IMR-90 (cell line): ENCODE measurements around the gene BTG4. TPM values are rescaled to one million over a fixed set of nuclear protein-coding genes. Genes with fewer than 3 reads are reported as not detected.

Experiments used
- ATAC-seq: fragments of 200-7000 bp; cut with Tn5 transposase; 2 replicates; pipeline ENCODE4 v1.9.1; 2020; ENCODE audit warnings: low read depth, mild to moderate bottlenecking, moderate library complexity
- BruUV-seq: library from RNA; stranded (reverse); fragments of 400-500 nt; replicated peaks from 2 replicates; lab custom pipeline; 2021; lab: Mats Ljungman, UMichigan
- CTCF ChIA-PET: fragments of 300-600 bp; formaldehyde crosslinking; extraction: SDS; loops from one replicate; lab custom pipeline; 2021; ENCODE audit warnings: antibody characterized with exemption; lab: Yijun Ruan, JAX
- POLR2A ChIA-PET: fragments of 300-600 bp; sonication (Branson Sonifier 250); formaldehyde crosslinking; loops from one replicate; lab custom pipeline; 2022; ENCODE audit warnings: antibody characterized with exemption; ENCODE audit not compliant: unreplicated experiment; lab: Charles Lee
- DNase-seq: peaks from one replicate; pipeline ENCODE4 v3.0.0; 2013
- H2AFZ ChIP-seq: replicated peaks from 2 replicates; pipeline ENCODE3; 2013; ENCODE audit warnings: low read length, mild to moderate bottlenecking; ENCODE audit not compliant: poor library complexity
- H2AK5ac ChIP-seq: 2 replicates; pipeline ENCODE4 v1.6.1; 2013; ENCODE audit warnings: low read depth, low read length, inconsistent platforms
- H2AK9ac ChIP-seq: replicated peaks from 2 replicates; pipeline ENCODE3; 2013; ENCODE audit warnings: mild to moderate bottlenecking, low read depth, low read length, moderate library complexity; ENCODE audit not compliant: poor library complexity
- H2BK120ac ChIP-seq: 2 replicates; pipeline ENCODE4 v1.6.1; 2013; ENCODE audit warnings: low read depth, low read length, inconsistent platforms
- H2BK15ac ChIP-seq: 3 replicates; pipeline ENCODE4 v1.6.1; 2013; ENCODE audit warnings: low read depth, low read length, inconsistent platforms
- H2BK20ac ChIP-seq: 2 replicates; pipeline ENCODE4 v1.6.1; 2013; ENCODE audit warnings: low read depth, mild to moderate bottlenecking, inconsistent platforms, low read length, moderate library complexity
- H2BK5ac ChIP-seq: 2 replicates; pipeline ENCODE4 v1.6.1; 2013; ENCODE audit warnings: mild to moderate bottlenecking, low read depth, low read length, inconsistent platforms; ENCODE audit not compliant: poor library complexity, severe bottlenecking
- H3K14ac ChIP-seq: replicated peaks from 2 replicates; pipeline ENCODE4 v1.6.1; 2013; ENCODE audit warnings: low read depth, low read length, inconsistent platforms
- H3K18ac ChIP-seq: 2 replicates; pipeline ENCODE4 v1.6.1; 2013; ENCODE audit warnings: low read depth, low read length, control low read depth
- H3K23ac ChIP-seq: 2 replicates; pipeline ENCODE4 v1.6.1; 2013; ENCODE audit warnings: low read depth, low read length, inconsistent platforms
- H3K27ac ChIP-seq: 2 replicates; pipeline ENCODE4 v1.5.1; 2013; ENCODE audit warnings: mild to moderate bottlenecking, control low read depth, low read length; ENCODE audit not compliant: insufficient read depth
- H3K27me3 ChIP-seq: 2 replicates; pipeline ENCODE4 v1.6.1; 2013; ENCODE audit warnings: low read length; ENCODE audit not compliant: control insufficient read depth, insufficient read depth
- H3K36me3 ChIP-seq: 2 replicates; pipeline ENCODE4 v1.6.1; 2013; ENCODE audit warnings: low read length, mixed read lengths; ENCODE audit not compliant: control insufficient read depth, insufficient read depth
- H3K4ac ChIP-seq: 2 replicates; pipeline ENCODE4 v1.6.1; 2013; ENCODE audit warnings: low read depth, low read length, inconsistent platforms
- H3K4me1 ChIP-seq: 2 replicates; pipeline ENCODE4 v1.6.1; 2013; ENCODE audit warnings: low read length, mixed read lengths; ENCODE audit not compliant: control insufficient read depth, insufficient read depth
- H3K4me2 ChIP-seq: 2 replicates; pipeline ENCODE4 v1.6.1; 2013; ENCODE audit warnings: low read depth, mild to moderate bottlenecking, control low read depth, low read length, moderate library complexity
- H3K4me3 ChIP-seq: 2 replicates; pipeline ENCODE4 v1.5.1; 2013; ENCODE audit warnings: low read depth, mild to moderate bottlenecking, control low read depth, low read length, moderate library complexity; ENCODE audit not compliant: insufficient read depth
- H3K56ac ChIP-seq: 2 replicates; pipeline ENCODE4 v1.6.1; 2013; ENCODE audit warnings: low read length, inconsistent platforms; ENCODE audit not compliant: insufficient read depth; ENCODE audit errors: extremely low read depth
- H3K79me1 ChIP-seq, 2 experiments: 2 replicates each; pipeline ENCODE4 v1.6.1; 2013; ENCODE audit warnings: low read length in 2 of 2, inconsistent platforms in 1 of 2, low read depth in 1 of 2
- H3K9ac ChIP-seq: 2 replicates; pipeline ENCODE4 v1.6.1; 2013; ENCODE audit warnings: low read depth, low read length, control low read depth
- H3K9me1 ChIP-seq: 2 replicates; pipeline ENCODE4 v1.6.1; 2013; ENCODE audit warnings: low read length, inconsistent platforms; ENCODE audit not compliant: insufficient read depth
- H3K9me3 ChIP-seq: 2 replicates; pipeline ENCODE4 v1.6.1; 2013; ENCODE audit warnings: low read length; ENCODE audit not compliant: control insufficient read depth, insufficient read depth
- H4K20me1 ChIP-seq: 2 replicates; pipeline ENCODE4 v1.6.1; 2013; ENCODE audit warnings: low read length, inconsistent platforms; ENCODE audit not compliant: insufficient read depth
- H4K5ac ChIP-seq: 2 replicates; pipeline ENCODE4 v1.6.1; 2013; ENCODE audit warnings: mild to moderate bottlenecking, low read depth, low read length, control low read depth
- H4K8ac ChIP-seq, 2 experiments: 2 replicates each; pipeline ENCODE4 v1.6.1; 2013; ENCODE audit warnings: low read depth in 2 of 2, low read length in 2 of 2, control low read depth in 1 of 2, inconsistent platforms in 1 of 2
- H4K91ac ChIP-seq: 2 replicates; pipeline ENCODE4 v1.6.1; 2013; ENCODE audit warnings: low read depth, low read length, inconsistent platforms; ENCODE audit not compliant: insufficient read depth
- FOS ChIP-seq: fragments of 150-350 bp; IDR thresholded peaks from 2 replicates; pipeline ENCODE4 v1.6.1; 2016; ENCODE audit warnings: low read depth, low read length
- MAZ ChIP-seq: IDR thresholded peaks from 2 replicates; pipeline ENCODE4 v1.6.1; 2012; ENCODE audit warnings: low read depth, mild to moderate bottlenecking, low read length, improper control_type of control experiment, moderate library complexity, borderline replicate concordance
- MXI1 ChIP-seq: IDR thresholded peaks from 2 replicates; pipeline ENCODE4 v1.6.1; 2012; ENCODE audit warnings: low read depth, mild to moderate bottlenecking, low read length, moderate library complexity, borderline replicate concordance
- NFE2L2 ChIP-seq: fragments of 150-350 bp; IDR thresholded peaks from 2 replicates; pipeline ENCODE4 v1.6.1; 2016; ENCODE audit warnings: low read depth, mild to moderate bottlenecking, low read length
- POLR2A ChIP-seq: IDR thresholded peaks from 2 replicates; pipeline ENCODE4 v1.6.1; 2012; ENCODE audit warnings: mild to moderate bottlenecking, low read depth, low read length
- WGBS, 2 experiments: methylation state at CpG; one replicate each; pipeline versions ENCODE4 v1.1.5 to v1.1.7; 2013; ENCODE audit warnings: missing lambda C conversion rate in 2 of 2; ENCODE audit not compliant: insufficient read length in 1 of 2; ENCODE audit errors: extremely low coverage in 2 of 2; 5-methylcytosine and 5-hydroxymethylcytosine counted together
- dilution Hi-C: fragments of 300-500 bp; cut with HindIII; formaldehyde crosslinking; loops from one replicate; pipeline ENCODE4 v1.14.3; 2018; ENCODE audit warnings: low sequenced_read_pairs; ENCODE audit not compliant: unreplicated experiment
- in situ Hi-C: fragments of 300-500 bp; cut with MboI; formaldehyde crosslinking; loops from 3 replicates; pipeline ENCODE4 v1.14.3; 2019; ENCODE audit warnings: low sequenced_read_pairs, inconsistent platforms, mixed read lengths
- intact Hi-C: fragments of 100-400 bp; cut with micrococcal nuclease; formaldehyde crosslinking; loops from 2 replicates; pipeline ENCODE4 v1.10.0; 2022
- polyA plus RNA-seq, 3 experiments: library from polyadenylated mRNA; depleted of rRNA; stranded (reverse); fragments of >200 nt; gene quantifications; 2 replicates each; pipeline ENCODE4 v1.2.3, GENCODE V29; 2012; ENCODE audit warnings: low replicate concordance in 1 of 3
- total RNA-seq: library from RNA; depleted of rRNA; stranded (reverse); fragments of >200 nt; gene quantifications from 2 replicates; pipeline ENCODE4 v1.2.3, GENCODE V29; 2012
- TF ChIP-seq, protein P1 (sequence below): fragments of 150-350 bp; IDR thresholded peaks from 2 replicates; pipeline ENCODE4 v1.6.1; 2017; ENCODE audit warnings: mild to moderate bottlenecking, antibody characterized with exemption, low read length, low read depth

BTG4 gene
- total and polyA plus RNA-seq, 2 of the 4 experiments (the other 2 are of a cell fraction): not detected

DNA sequence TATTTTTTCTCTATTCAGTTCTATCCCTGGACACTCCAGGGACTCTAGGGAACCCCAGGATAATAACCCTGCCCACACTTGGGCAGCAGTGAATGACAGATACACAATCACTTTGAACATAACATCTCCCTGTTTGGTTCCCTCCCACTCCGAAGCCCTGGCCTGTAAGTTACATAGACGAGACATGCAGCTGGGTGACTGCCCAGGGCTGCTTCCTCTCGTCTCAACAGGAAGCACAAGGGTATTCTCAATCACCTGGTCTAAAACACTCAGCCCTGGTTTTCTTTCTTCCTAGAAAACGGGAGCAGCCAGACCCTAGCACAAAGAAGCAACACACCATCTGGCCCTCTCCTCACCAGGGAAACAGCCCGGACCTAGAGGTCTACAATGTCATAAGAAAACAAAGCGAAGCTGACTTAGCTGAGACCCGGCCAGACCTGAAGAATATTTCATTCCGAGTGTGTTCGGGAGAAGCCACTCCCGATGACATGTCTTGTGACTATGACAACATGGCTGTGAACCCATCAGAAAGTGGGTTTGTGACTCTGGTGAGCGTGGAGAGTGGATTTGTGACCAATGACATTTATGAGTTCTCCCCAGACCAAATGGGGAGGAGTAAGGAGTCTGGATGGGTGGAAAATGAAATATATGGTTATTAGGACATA, 47.7 kb upstream of the BTG4 start:
- Histone ChIP-seq H3K27me3 (no peaks in the 10 kb centered on the region), H3K23ac (peak overlapping the region; percentile 41; the same call in 1 of the 2 replicates), H2AK9ac (peak overlapping the region; percentile 21), H3K79me1 (peaks cover 6 to 34% of the 10 kb centered on the region in 2 experiments), H3K27ac (peak overlapping the region; percentile 68), H3K36me3 (peaks cover 38% of the 10 kb centered on the region), H3K56ac (peak overlapping the region; percentile 13; the same call in 1 of the 2 replicates), H3K9me3 (peaks cover 2% of the 10 kb centered on the region; the same call in 1 of the 2 replicates), H3K4ac (peak overlapping the region; percentile 79), H3K4me1 (peaks cover 44% of the 10 kb centered on the region), H2BK15ac (peak overlapping the region; percentile 95; the same call in 2 of the 3 replicates), H3K4me3 (no peak overlapping the region), H3K14ac (peak overlapping the region; percentile 56), H2BK120ac (peak overlapping the region; percentile 94), H2BK20ac (peak overlapping the region; percentile 83), H3K18ac (peak overlapping the region; percentile 81), H3K4me2 (no peak overlapping the region), H2BK5ac (peak overlapping the region; percentile 98), H4K20me1 (peaks cover 3% of the 10 kb centered on the region; the same call in 1 of the 2 replicates), H2AK5ac (peak overlapping the region; percentile 91), H4K91ac (peak overlapping the region; percentile 96), H3K9me1 (peaks cover 15% of the 10 kb centered on the region), H3K9ac (peak overlapping the region; percentile 7; the same call in 1 of the 2 replicates), H4K8ac (peak overlapping the region; percentile 43 to 68; a peak in 3 of 4 replicates), H2AFZ (peak overlapping the region; percentile 28), H4K5ac (peak overlapping the region; percentile 52)
- CTCF ChIA-PET: interaction anchor here (0.6 kb wide), 1 partner anchor 1263 kb away, joined by 3 read pairs; no protein-coding TSS in a partner anchor
- DNase-seq: no peak
- intact Hi-C loops (no loop called here), dilution Hi-C loops (no loop called here), in situ Hi-C loops (no loop called here)
- POLR2A ChIA-PET: no interaction called here
- TF ChIP-seq FOS: no peak
- no peak for TF ChIP-seq POLR2A
- TF ChIP-seq, protein P1, sequence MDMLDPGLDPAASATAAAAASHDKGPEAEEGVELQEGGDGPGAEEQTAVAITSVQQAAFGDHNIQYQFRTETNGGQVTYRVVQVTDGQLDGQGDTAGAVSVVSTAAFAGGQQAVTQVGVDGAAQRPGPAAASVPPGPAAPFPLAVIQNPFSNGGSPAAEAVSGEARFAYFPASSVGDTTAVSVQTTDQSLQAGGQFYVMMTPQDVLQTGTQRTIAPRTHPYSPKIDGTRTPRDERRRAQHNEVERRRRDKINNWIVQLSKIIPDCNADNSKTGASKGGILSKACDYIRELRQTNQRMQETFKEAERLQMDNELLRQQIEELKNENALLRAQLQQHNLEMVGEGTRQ: no peak
- TF ChIP-seq MXI1: no peak
- no peak for TF ChIP-seq MAZ
- no peak for TF ChIP-seq NFE2L2
- ATAC-seq: no peak
- 77% methylated on average over 5 of the region's 11 CpGs; no CpG with 5 or more reads in 1 of the 2 experiments for WGBS, 2 experiments
- BruUV-seq: no TSS peak
